Measurements from ENCODE around the gene UBN1.

DNA sequence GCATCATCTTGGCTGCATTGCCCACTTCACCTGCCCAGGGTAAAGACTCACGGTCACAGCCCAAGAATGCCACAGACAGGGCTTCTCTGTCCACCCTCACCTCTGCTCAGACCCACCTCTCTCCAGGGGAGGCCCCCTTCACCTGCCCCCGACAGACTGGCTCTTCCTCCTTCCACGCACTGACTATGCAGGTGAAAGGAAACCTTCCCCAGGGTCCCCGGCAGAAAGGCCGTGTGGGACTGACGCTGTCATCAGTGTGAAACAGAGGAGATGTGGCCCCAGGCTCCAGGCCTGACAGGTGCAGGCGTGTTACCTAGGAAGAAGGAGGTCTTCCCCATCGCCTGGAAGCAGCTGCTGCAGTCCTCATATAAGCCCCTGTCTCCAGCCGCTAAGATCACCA, 35.5 kb upstream of the UBN1 start:
- TF ChIP-seq, protein P1, sequence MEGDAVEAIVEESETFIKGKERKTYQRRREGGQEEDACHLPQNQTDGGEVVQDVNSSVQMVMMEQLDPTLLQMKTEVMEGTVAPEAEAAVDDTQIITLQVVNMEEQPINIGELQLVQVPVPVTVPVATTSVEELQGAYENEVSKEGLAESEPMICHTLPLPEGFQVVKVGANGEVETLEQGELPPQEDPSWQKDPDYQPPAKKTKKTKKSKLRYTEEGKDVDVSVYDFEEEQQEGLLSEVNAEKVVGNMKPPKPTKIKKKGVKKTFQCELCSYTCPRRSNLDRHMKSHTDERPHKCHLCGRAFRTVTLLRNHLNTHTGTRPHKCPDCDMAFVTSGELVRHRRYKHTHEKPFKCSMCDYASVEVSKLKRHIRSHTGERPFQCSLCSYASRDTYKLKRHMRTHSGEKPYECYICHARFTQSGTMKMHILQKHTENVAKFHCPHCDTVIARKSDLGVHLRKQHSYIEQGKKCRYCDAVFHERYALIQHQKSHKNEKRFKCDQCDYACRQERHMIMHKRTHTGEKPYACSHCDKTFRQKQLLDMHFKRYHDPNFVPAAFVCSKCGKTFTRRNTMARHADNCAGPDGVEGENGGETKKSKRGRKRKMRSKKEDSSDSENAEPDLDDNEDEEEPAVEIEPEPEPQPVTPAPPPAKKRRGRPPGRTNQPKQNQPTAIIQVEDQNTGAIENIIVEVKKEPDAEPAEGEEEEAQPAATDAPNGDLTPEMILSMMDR (IDR thresholded peaks at IDR 0.05; ENCODE audit: insufficient read depth, low read depth, low read length): no peak
- no peak for TF ChIP-seq EZH2 (IDR thresholded peaks at IDR 0.05; ENCODE audit: insufficient read depth, low read length)
